K562 (cell line): Measurements from ENCODE around the gene AKAP13.

Experiments
- CBFA2T3 ChIP-seq: fragments of 450-650 bp; IDR thresholded peaks from 2 replicates; pipeline ENCODE4 v1.6.1; 2017
- HCFC1 ChIP-seq: IDR thresholded peaks from 2 replicates; pipeline ENCODE4 v1.6.1; 2012; ENCODE audit warnings: low read depth, low read length, improper control_type of control experiment
- MEF2A ChIP-seq: IDR thresholded peaks from 2 replicates; pipeline ENCODE4 v1.6.1; 2011; ENCODE audit warnings: low read depth, mild to moderate bottlenecking, low read length, moderate library complexity; ENCODE audit not compliant: control insufficient read depth
- MTA3 ChIP-seq: fragments of 450-650 bp; formaldehyde crosslinking; IDR thresholded peaks from 2 replicates; pipeline ENCODE4 v1.6.1; 2017; ENCODE audit warnings: mild to moderate bottlenecking, borderline replicate concordance
- MTF1 ChIP-seq: fragments of 250-450 bp; sonication (Bioruptor Pico); IDR thresholded peaks from 2 replicates; pipeline ENCODE4 v1.9.0; 2021; ENCODE audit warnings: moderate library complexity, mild to moderate bottlenecking, inconsistent platforms, borderline replicate concordance
- MXI1 ChIP-seq: IDR thresholded peaks from 2 replicates; pipeline ENCODE4 v1.6.1; 2011; ENCODE audit warnings: low read depth, mild to moderate bottlenecking, improper control_type of control experiment, low read length
- POLR2A ChIP-seq: fragments of 450-650 bp; conservative IDR thresholded peaks from 2 replicates; pipeline ENCODE4 v1.6.1; 2016
- SIN3A ChIP-seq, 2 experiments: fragments of 150-350 bp in 1 of 2; IDR thresholded peaks; 2 replicates each; pipeline ENCODE4 v1.6.1; 2011 to 2016; ENCODE audit warnings: borderline replicate concordance in 2 of 2, low read depth in 2 of 2, low read length in 2 of 2, mild to moderate bottlenecking in 2 of 2, moderate library complexity in 2 of 2; ENCODE audit not compliant: control insufficient read depth in 1 of 2
- SNRNP70 ChIP-seq: fragments of 200-400 bp; formaldehyde crosslinking; optimal IDR thresholded peaks from 2 replicates; pipeline ENCODE3; 2017; ENCODE audit warnings: low read depth, low read length
- U2AF1 ChIP-seq: fragments of 200-400 bp; formaldehyde crosslinking; optimal IDR thresholded peaks from 2 replicates; pipeline ENCODE3; 2017; ENCODE audit warnings: mild to moderate bottlenecking, low read depth, low read length, moderate library complexity
- ZC3H8 ChIP-seq: fragments of 450-650 bp; IDR thresholded peaks from 2 replicates; pipeline ENCODE4 v1.6.1; 2017
- ZNF212 ChIP-seq: fragments of 450-650 bp; formaldehyde crosslinking; IDR thresholded peaks from 2 replicates; pipeline ENCODE4 v1.4.0; 2020; ENCODE audit warnings: mild to moderate bottlenecking
- ZNF655 ChIP-seq: fragments of 250-450 bp; sonication (Bioruptor Pico); IDR thresholded peaks from 2 replicates; pipeline ENCODE4 v1.5.0; 2021

DNA sequence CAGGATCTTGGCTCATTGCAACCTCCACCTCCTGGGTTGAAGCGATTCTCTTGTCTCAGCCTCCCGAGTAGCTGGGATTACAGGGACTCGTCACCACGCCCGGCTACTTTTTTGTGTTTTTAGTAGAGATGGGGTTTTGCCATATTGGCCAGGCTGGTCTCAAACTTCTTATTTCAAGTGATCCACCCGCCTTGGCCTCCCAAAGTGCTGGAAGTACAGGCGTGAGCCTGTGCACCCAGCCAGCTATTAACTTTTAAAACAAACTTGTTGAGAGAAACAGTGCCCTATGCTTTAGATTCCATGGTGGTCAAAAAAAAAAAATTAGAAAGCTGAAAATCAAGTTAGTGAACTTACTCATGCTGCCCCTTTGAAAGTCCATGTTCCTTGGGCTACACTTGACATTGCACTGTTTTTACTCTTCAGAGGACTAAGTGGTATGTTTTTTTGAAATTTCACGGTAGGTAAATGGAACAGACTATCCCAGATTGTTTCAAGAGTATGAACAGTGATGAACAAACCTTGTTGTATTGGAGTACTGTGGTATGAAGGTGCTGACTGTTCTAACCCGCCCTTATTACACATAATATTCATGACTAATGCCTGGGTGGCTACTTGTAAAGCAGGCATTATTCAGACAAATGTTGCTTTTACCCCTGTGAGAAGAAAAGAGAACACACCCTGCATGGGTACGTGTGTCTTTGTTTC is 207.5 kb downstream of the AKAP13 start:
- no peak for TF ChIP-seq SNRNP70
- no peak for TF ChIP-seq MXI1
- no peak for TF ChIP-seq MTA3
- TF ChIP-seq ZC3H8 = no peak
- TF ChIP-seq POLR2A = no peak
- no peak for TF ChIP-seq CBFA2T3
- TF ChIP-seq U2AF1 = no peak
- no peak for TF ChIP-seq ZNF655
- no peak for TF ChIP-seq ZNF212 (CRISPR knock-in tag)
- TF ChIP-seq HCFC1 = no peak
- no peak for TF ChIP-seq MEF2A
- no peak for TF ChIP-seq MTF1
- TF ChIP-seq SIN3A (IDR thresholded peaks at IDR 0.05; ENCODE audit: borderline replicate concordance in 2 of 2, control insufficient read depth in 1 of 2, low read depth in 2 of 2, low read length in 2 of 2) = no peak
